DMS153 (cell line): ENCODE results near the gene SPEG.

ENCODE experiments used
- DNase-seq: peaks from one replicate; lab custom pipeline; 2025; lab: John Stamatoyannopoulos, UW

SPEG gene

DNA sequence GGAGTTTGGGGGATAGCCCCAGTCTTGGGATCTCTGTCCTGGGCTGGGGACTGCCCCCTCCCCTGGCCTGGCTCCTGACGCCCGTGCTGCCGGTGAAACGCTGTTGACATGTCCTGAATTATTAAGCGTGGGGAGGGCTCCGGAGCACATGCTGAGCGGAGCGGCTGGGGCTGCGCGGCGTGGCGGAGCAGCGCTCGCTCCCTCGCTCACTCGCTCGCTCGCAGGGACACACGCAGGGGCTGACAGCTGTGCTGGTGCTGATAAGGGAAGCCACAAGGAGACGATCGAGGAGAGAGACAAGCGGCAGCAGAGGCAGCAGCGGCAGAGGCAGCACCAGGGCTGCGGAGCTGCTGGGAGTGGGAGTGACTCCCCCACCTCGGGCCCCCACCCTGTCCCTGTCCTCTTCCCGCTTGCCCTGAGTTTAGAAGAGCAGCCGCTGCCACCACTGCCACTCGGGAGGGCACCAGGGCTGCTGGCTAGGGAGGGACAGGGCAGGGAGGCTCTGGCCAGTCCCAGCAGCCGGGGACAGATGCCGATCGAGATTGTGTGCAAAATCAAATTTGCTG lies 79.6 kb downstream of the SPEG start, which contains the start of gene ASIC4:
ASIC4 (plus strand) TSS at position 287 of the 566 bp plus-strand sequence; CDS start at position 530, 243 bp downstream.
- DNase-seq = no peak

DNA sequence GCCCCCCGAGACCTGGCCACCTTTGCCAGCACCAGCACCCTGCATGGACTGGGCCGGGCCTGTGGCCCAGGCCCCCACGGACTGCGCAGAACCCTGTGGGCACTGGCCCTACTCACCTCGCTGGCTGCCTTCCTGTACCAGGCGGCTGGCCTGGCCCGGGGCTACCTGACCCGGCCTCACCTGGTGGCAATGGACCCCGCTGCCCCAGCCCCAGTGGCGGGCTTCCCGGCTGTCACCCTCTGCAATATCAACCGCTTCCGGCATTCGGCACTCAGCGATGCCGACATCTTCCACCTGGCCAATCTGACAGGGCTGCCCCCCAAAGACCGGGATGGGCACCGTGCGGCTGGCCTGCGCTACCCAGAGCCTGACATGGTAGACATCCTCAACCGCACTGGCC lies 80.2 kb downstream of the SPEG start:
- DNase-seq = no peak

DNA sequence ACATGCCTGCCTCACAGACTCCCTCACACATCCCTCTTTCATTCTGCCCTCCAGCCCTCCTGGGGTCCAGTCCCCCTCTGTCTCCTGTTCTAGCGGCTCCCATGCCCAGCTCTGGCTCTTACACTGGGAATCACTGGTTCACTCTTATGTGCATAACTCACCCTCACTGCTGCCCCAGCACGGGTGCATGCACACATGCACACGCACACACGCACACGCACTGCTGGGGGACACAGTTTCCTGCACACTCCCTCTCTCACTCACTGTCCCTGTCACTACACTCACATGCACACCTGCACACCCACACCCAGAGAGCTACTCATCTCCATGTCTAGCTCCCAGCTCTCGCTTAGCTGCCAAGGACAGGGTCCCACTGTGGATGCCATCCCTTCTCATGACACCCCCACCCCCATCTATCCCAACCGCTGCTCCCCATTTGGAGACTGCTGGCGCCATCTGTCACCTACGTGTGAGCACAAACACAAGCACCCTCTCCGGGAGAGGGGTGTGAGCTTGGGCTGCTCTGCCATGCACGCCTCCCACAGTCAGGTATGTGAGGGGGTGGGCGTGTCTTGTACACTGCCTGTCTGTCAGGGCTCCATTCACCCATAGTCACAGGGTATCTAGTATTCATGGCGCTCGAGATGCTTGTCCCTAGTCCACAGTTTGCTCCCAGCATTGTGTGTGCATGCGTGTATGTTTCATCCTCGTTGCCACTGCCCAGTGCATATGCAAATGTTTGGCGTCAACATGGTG lies 81.4 kb downstream of the SPEG start:
- no peak for DNase-seq

DNA sequence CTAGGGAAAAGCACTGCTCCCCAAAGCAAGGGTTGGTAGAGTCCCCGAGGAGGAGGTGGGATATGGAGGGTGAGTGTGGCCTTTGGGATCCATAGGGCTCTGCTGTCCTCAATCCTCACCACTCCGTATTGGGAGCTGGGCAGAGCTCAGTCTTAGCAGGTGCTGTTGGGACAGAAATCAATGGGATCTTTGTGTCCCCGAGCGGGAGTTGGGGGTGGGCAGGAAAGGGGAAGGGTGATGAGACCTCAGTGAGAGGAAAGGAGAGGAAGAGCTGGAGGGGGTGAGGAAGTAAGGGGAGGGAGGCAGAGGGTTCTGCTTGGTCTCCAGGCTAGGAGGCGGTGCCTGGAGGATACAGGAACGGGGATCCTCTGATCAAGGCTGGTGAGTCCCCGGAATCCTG lies 82.2 kb downstream of the SPEG start:
- no peak for DNase-seq

DNA sequence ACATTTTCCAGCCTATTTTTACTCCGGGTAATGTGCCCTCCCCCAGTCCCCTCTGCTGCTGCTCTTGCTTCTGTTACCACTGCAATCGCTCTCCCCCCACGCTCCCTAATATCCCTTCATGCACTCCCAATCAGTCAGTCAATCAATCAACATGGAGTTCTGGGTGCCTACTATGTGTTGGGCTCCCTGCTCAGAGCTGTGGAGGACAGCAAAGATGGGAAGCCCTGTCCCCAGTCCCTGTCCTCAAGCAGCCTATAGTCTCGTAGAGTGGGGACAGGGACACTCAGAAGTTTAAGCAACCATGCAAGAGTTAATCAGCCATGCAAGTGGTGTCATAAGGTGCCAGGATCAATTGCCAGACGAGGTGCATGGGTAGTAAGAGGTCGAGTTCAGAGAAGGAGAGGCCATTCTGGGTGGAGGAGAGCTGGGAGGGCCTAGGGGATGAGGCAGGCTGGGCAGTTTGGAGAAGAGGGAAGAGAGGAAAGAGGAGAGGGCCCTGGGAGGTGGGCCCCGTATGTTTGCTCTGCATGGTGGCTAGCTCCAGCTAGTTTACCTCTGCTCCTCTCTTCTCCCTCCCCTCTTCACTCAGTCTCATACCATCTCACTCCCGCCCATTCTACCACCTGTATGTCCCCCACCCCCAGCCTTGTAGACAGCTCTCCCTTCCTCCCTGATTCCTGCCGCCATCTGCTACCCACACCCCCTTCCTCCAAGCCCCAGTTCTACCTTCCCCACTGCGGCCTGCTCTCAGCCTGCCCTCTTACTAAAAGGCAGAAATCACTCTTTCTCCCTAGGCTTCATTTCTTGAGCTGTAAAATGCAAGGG lies 83.5 kb downstream of the SPEG start:
- no peak for DNase-seq

DNA sequence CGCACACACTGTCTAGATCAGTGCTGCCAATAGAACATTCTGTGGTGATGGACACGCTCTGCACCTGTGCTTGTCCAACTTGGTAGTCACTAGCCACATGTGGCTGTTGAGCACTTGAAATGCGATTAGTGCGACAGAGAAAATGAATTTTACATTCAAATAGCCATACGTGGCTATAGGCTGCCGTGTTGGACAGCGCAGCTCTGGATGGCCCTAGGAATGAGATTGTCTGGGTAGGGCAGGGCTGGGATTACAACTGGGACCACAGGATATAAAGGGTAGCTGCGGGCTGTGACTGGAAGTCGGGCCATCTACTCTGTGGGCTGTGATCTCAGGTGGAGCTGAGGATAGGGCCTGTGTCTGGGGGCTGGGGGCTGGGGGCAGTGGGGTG lies 84.9 kb downstream of the SPEG start:
- DNase-seq = no peak

DNA sequence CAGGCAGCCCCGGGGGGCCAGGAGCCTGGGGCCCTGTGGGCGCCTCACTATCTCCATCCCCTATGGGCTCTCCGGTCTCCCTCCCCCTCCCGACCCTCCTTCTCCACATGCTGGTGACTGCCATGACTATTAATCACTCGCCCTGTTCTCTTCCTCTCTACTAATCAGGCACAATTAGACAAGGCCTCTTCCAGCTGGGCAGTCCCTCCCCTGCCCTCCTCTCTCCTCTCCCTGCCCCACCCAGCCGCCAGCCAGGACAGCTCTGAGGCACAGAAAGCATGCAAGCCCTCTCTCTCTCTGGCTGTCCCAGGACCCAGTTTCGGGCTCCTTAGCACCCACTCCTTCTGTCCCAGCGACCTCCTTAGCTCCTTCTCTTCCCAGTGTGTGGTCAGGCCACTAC lies 85.4 kb downstream of the SPEG start:
- no peak for DNase-seq

DNA sequence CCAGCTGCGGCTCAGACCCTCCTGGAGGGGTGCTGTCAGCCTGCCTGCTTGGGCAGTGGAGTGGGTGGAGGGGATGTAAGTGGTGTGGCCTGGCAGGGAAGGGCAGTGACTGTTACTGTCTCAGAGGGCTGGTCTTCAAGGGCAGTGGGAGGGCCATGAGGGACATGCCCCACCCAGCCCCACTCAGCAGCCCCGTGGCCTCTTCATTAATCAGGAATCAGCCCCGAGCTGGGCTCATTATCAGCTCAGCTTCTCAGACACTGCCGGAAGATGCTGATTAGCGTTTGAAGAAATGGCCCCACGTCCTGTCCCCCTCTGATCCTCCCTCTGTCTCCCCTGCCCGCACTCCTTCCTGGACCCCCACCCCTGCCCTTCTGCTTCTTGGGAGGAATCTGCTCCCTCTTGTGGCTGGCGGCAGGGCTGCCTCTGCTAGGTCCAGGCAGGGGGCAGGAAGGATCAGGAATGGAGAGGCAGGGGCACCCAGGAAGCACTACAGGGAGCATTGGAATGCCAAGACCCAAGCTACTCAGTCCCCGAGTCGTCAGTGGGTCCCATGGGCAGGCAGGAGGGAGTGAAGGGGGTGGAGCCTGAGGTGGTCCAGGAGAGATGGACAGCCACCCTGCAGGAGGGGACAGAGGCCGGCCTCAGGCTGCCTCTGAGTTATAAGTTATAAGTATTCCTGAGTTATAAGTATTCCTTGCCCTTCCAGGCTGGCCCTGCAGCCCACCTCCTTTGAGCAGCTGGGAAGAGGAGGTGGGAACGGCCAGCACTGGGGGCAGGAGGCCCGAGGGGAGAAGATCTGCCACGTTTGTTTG lies 86.6 kb downstream of the SPEG start:
- DNase-seq = no peak

DNA sequence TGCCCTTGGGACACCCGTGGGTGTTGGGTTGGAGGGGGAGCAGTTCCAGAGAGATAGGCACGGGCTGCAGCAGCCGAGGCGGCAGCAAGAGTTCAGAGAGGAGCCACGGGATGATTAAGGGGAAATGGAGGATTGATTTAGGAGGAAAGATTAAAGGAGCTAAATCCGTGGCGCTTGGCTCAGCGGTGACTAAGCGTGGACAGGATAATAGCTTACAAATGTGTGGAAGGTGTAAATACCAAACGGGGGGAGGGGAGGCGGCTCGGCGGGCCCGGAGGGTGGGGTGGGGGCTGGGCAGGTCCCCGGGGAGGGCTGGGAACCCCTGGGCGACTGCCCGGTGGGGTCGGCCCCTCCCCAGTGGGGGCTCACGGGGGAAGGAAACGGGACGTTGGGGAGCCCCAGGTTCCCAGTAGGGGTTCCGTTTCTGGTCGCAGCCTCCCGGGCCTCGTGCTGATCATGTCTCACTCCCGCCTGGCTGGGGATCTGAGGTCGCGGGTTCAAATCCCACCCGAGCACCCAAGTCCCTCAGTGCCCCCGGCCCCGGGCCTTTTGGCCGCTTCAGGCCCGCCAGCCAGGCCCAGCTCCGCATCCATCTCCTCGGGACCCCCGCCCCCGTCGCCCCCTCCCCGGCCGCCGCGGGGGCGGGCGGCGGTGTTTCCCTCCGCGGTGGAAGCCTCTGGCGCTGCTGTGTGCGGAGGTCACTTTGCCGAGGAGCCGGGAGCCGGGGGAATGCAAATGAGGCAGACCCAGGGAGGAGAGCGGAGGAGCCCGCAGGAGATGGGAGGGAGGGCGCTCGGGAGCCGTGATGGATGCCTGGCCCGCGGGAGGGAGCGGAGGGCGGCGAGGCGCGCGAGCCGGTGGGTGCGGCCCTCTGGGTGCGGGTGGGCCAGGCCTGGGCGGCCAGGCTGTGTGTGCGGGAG lies 87.7 kb downstream of the SPEG start:
- DNase-seq = peak; percentile 16

DNA sequence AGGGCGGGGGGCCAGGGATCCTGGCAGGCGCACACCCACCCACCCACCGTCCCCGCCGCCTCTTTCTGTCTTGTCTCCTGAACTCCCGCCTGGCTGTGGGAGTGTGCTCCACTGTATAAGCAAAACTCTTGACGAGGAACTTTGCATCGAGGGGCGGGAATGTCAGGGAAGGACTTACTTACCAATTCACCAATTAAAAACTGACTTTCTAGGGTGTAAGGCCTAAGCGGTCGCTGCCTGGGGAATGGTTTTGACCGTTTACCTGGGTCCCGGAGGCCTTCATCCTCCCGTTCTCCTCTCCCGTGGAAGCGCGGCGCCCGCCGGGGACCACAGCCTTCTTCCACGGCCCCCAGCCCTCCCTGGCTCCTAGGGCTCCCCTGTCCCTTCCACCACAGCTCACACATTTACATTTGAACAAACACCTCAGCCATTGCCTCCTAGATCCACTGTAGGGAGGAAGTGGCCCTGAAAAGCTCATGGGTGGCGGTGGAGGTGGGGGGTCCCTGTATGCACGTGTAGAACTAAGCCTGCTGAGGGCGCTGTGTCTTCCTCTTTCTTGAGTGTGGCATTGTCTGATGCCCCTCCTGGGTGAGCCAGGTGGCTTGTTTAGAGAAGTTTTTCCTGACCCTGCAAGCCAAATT lies 88.5 kb downstream of the SPEG start:
- no peak for DNase-seq

DNA sequence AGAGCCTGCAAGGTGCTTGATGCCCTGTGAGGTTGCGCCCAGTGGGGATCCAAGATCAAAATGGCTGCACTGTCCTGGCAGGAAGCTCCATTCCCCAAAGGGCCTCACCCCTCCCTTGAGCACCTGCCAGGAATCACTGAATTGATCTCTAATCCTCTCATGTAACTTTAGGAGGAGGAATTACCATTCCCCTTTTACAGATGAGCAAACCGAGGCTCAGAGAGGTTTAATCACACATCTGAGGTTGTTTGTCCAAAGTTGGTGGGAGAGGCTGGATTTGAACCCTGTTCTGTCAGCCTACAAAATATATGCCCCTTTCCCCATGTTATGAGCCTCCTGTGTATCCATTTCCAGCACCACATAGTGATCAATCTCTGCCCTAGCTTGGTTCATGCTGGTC lies 90.2 kb downstream of the SPEG start:
- no peak for DNase-seq

DNA sequence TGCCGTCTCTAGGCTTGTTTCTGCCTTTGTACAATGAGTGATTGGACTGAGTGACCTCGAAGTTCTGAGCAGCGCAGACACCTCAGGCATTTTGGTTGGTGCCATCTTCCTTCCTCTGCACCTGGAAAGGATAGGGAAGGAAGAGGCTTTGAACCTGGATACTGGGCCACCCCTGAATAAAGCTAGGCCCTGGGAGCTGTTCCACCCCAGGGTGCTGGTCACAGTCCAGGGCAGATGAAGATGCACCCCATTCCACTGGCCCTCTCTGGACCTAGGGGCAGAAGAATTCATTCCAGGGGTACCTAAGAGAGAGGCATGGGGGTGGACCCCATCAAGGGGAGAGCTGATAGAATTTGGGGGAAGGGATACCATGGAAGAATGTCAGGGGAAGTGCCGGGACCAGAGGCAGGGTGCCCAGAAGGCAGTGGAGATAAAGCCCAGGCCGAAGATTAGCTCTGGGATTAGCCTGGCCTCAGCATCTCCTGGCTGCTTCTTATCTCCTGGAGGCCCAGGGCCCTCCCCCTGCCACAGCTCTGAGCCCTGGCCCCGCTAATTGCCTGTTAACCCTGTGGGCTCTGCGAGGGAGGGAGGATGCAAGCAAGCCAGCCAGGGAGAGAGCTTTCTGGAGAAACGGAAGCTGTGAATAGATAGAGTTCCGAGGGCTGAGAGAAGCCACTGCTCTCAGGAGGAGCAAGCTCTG lies 91.0 kb downstream of the SPEG start:
- no peak for DNase-seq

DNA sequence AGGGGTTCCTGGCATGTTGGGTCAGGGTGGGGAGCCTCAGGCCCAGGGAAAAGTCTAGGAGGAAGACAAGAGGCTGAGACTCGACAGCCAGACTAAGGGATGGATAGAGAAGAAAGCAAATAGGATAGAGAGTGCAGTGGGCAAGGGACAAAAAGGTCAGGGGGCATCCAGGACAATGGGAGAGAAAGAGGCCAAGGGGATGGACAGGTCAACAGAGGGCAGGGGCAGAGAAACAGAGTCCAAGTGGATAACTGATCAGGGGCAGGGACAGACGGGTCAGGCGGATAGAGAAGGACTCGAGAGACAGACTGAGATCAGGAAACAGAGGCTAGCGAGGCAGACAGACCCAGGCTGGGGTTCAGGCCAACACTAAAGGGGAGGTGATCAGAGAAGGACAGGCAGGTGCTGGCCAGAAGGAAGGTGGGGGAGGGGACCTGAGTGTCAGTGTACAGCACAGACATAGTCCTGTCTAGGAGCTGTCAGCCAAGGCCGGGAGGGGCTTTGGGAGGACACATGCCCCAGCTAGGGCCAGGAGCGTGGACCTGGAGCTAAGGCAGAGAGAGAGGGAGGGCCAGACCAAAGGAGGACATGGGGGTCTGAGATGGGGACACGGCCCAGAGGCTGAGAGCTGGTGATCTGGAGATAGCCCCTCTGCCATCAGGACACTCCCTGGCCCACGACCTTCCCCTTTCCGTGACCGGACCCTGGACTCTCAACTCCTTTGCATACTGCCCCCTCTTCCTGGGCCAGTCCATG lies 91.9 kb downstream of the SPEG start:
- no peak for DNase-seq

DNA sequence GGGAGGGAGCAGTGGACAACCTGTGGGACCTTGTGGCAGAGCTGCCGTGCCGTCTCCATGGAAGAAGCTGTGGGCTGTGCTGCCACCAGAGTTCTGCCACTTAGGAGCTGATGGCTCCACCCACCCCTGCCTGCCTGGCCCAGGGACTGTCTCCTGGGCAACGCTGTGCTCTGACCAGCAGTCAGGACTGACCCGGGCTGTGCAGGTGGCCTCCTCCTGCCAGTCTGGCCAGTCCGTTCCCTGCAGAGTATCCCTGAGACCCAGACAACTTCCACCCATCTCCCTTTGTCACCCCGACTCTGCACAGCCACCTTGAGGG lies 92.4 kb downstream of the SPEG start:
- DNase-seq = no peak

DNA sequence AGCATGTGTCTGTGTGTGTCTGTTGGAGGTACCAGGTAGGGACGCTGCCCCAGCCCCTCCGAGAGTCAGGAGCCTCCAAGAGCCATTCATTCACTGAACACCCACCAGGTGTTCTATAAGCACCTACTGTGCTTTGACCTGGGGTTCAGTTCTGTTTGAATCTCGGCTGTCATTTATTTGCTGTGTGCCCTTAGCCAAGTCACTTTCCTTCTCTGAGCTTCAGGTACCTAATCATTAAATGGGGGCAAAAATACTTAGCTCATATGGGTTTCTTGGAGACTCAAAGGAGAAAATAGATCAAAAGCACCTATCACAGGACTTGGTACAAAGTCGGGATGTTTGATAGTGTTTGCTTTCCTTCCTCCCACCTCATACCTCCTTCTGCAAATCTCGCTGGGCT lies 92.8 kb downstream of the SPEG start:
- DNase-seq = no peak

DNA sequence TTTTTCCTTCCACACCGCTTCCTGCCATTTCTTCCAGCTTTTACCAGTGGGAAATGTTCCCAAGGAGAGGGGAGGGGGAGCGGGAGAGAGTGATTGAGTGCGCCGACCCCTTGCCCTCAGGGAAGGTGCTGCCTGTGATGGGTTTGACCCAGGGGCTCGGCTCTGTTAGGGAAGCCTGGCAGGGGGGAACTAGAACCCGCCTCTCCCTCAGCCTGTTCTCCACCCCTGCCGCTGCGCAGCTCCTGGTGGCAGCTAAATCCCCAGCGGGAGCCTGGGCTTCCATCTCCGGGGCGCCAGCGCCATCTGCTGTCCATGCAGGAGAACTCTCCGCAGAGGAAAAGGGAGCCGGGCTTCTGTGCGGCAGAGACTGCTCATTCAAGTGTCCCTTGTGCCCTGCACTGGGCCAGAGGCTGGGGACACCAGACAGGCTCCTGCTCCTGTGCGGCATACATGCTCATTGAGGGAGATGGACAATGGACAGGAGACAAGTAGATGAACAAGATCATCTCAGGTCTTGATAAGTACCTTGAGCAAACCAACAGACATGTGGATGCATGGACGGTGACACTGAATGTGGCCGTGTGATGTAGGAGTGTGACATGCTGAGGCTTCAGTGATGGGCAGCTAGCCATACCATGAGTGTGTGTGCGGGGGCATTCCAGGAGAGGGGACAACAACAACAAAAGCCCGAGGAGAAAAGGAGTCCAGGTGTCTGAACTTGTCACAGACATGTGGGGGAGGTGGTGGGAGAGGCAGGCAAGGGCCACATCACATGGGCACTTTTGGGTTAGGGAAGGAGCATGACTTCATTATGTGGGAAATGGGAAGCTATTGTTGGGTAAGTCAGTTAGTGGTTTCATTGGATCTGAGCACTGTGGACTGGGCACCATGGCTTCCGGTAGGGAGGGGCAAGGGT lies 95.7 kb downstream of the SPEG start:
- peak; percentile 62 for DNase-seq

DNA sequence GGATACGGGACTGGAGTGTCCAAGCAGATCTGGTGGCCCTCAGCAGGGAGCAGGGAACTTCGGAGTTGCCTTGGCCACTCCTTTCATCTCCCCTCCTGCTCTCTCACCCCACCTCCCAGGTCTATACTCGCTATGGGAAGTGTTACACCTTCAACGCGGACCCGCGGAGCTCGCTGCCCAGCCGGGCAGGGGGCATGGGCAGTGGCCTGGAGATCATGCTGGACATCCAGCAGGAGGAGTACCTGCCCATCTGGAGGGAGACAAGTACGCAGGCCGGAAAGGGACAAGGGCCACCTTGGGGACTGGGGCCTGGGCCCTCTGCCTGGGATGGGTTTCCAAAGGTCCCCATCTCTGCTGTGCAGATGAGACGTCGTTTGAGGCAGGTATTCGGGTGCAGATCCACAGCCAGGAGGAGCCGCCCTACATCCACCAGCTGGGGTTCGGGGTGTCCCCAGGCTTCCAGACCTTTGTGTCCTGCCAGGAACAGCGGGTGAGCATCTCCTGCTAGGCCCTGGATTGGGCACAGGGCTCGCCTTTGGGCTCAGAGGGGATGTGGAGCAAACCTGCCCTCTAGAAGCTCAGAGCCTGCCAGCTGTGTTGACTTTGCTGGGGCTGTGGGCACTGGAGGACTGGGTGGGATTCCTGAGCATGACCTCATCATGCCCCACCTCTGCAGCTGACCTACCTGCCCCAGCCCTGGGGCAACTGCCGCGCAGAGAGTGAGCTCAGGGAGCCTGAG lies 97.2 kb downstream of the SPEG start:
- no peak for DNase-seq

DNA sequence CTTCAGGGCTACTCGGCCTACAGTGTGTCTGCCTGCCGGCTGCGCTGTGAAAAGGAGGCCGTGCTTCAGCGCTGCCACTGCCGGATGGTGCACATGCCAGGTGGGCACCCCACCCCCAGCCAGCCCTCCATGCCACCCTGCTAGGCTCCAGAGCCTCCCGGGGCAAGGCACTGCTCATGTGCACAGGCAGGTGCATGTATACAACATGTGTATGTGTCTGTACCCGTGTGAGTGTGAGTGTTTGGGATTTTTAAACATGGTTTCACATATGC lies 97.7 kb downstream of the SPEG start:
- no peak for DNase-seq
